ENCODE results near the gene HCRTR2. TPM values are rescaled to one million over a fixed set of nuclear protein-coding genes. Genes with fewer than 3 reads are reported as not detected.
"Not testable (repeated sequence)": the region's sequence is repeated elsewhere in the genome, so short reads cannot be mapped to it uniquely, and the experiment has no call there.

The HCRTR2 gene
- total RNA-seq, 2 donors from 2014 or later = not detected

GRCh38 chr6:55141611-55142010, 32.7 kb upstream of the HCRTR2 start:
- H3K9ac ChIP-seq (ENCODE audit: low read depth in 2 of 2, low read length in 2 of 2) = no peak overlapping the region
- no peaks in the 10 kb centered on the region for H3K9me3 ChIP-seq
- no peak for DNase-seq
- no peak overlapping the region for H3K27ac ChIP-seq
- H3K4me3 ChIP-seq = no peak overlapping the region
- no peak for TF ChIP-seq CTCF (IDR thresholded peaks at IDR 0.05)
- H3K36me3 ChIP-seq = no peaks in the 10 kb centered on the region
- intact Hi-C loops (cut with DNase I) = no loop called here
- no peaks in the 10 kb centered on the region for H3K4me1 ChIP-seq
- no peaks in the 10 kb centered on the region for H3K27me3 ChIP-seq

GRCh38 chr6:55142610-55143009, 31.7 kb upstream of the HCRTR2 start:
- no peak overlapping the region for H3K27ac ChIP-seq
- intact Hi-C loops (cut with DNase I) = no loop called here
- H3K27me3 ChIP-seq = no peaks in the 10 kb centered on the region
- no peaks in the 10 kb centered on the region for H3K9me3 ChIP-seq
- TF ChIP-seq CTCF (IDR thresholded peaks at IDR 0.05) = no peak
- H3K36me3 ChIP-seq = no peaks in the 10 kb centered on the region
- no peak overlapping the region for H3K4me3 ChIP-seq
- no peak for DNase-seq
- no peak overlapping the region for H3K9ac ChIP-seq (ENCODE audit: low read depth in 2 of 2, low read length in 2 of 2)
- H3K4me1 ChIP-seq = no peaks in the 10 kb centered on the region

GRCh38 chr6:55153284-55153683, 21.0 kb upstream of the HCRTR2 start:
- Histone ChIP-seq H3K27me3 (no peaks in the 10 kb centered on the region), H3K36me3 (no peaks in the 10 kb centered on the region), H3K4me1 (no peaks in the 10 kb centered on the region), H3K27ac (no peak overlapping the region), H3K4me3 (no peak overlapping the region), H3K9me3 (no peaks in the 10 kb centered on the region), H3K9ac (ENCODE audit: low read depth in 2 of 2, low read length in 2 of 2) (no peak overlapping the region)
- DNase-seq = no peak
- intact Hi-C loops (cut with DNase I) = no loop called here
- no peak for TF ChIP-seq CTCF (IDR thresholded peaks at IDR 0.05)

GRCh38 chr6:55158784-55159183, 15.5 kb upstream of the HCRTR2 start:
- H3K36me3 ChIP-seq; intact Hi-C loops (cut with DNase I); H3K9me3 ChIP-seq; H3K27me3 ChIP-seq; H3K27ac ChIP-seq; H3K4me3 ChIP-seq; H3K9ac ChIP-seq (ENCODE audit: low read depth in 2 of 2, low read length in 2 of 2); H3K4me1 ChIP-seq; DNase-seq: not testable (repeated sequence)

- no peak for DNase-seq
- TF ChIP-seq CTCF (IDR thresholded peaks at IDR 0.05) = no peak
These were observed 6.5 kb upstream of the HCRTR2 start for GRCh38 chr6:55167860-55168259.

GRCh38 chr6:55175078-55176049, 1.0 kb downstream of the HCRTR2 start:
- TF ChIP-seq CTCF (IDR thresholded peaks at IDR 0.05) = no peak
- Histone ChIP-seq H3K36me3 (no peaks in the 10 kb centered on the region), H3K4me3 (no peak overlapping the region), H3K4me1 (no peaks in the 10 kb centered on the region), H3K27ac (no peak overlapping the region), H3K9me3 (no peaks in the 10 kb centered on the region), H3K27me3 (no peaks in the 10 kb centered on the region), H3K9ac (ENCODE audit: low read depth in 2 of 2, low read length in 2 of 2) (no peak overlapping the region)
- DNase-seq = no peak
- intact Hi-C loops (cut with DNase I) = no loop called here

More at GRCh38 chr6:55167860-55168259, 6.5 kb upstream of the HCRTR2 start:
- H3K27me3 ChIP-seq = no peaks in the 10 kb centered on the region
- intact Hi-C loops (cut with DNase I) = no loop called here
- no peak overlapping the region for H3K4me3 ChIP-seq
- no peaks in the 10 kb centered on the region for H3K4me1 ChIP-seq
- no peaks in the 10 kb centered on the region for H3K9me3 ChIP-seq
- no peak overlapping the region for H3K9ac ChIP-seq (ENCODE audit: low read depth in 2 of 2, low read length in 2 of 2)
- H3K27ac ChIP-seq = no peak overlapping the region
- no peaks in the 10 kb centered on the region for H3K36me3 ChIP-seq
